GM19467 (cell line): Measurements from ENCODE around the gene LRATD1.

Experiments used
- ATAC-seq: cut with Tn5 transposase; IDR thresholded peaks from one replicate; pipeline ENCODE4 v1.9.1; 2021; ENCODE audit warnings: mild to moderate bottlenecking, moderate library complexity; ENCODE audit not compliant: unreplicated experiment

LRATD1 gene

GRCh38 chr2:14633461-14634181 is 1.1 kb downstream of the LRATD1 start:
- no peak for ATAC-seq

- no peak for ATAC-seq
These were observed 1.6 kb downstream of the LRATD1 start for GRCh38 chr2:14634182-14634488.

GRCh38 chr2:14634489-14635390 is 2.2 kb downstream of the LRATD1 start:
- no peak for ATAC-seq

GRCh38 chr2:14635391-14635871 is 2.9 kb downstream of the LRATD1 start:
- ATAC-seq = no peak

GRCh38 chr2:14638488-14638887 is 6.0 kb downstream of the LRATD1 start:
- no peak for ATAC-seq

GRCh38 chr2:14641116-14641515 is 8.6 kb downstream of the LRATD1 start:
- ATAC-seq = no peak

- ATAC-seq = no peak
These were observed 10.0 kb downstream of the LRATD1 start for GRCh38 chr2:14642499-14642898.

GRCh38 chr2:14647714-14648113 is 15.2 kb downstream of the LRATD1 start:
- no peak for ATAC-seq

GRCh38 chr2:14650066-14650465 is 17.5 kb downstream of the LRATD1 start:
- no peak for ATAC-seq

GRCh38 chr2:14654835-14655282 is 22.3 kb downstream of the LRATD1 start:
- ATAC-seq = peak; percentile 89

GRCh38 chr2:14656146-14656545 is 23.6 kb downstream of the LRATD1 start:
- ATAC-seq = no peak

- ATAC-seq = no peak
These were observed 28.6 kb downstream of the LRATD1 start for GRCh38 chr2:14661163-14661562.

GRCh38 chr2:14673351-14673875 is 40.9 kb downstream of the LRATD1 start:
- ATAC-seq = no peak

GRCh38 chr2:14675489-14675888 is 43.0 kb downstream of the LRATD1 start:
- no peak for ATAC-seq

GRCh38 chr2:14676371-14676770 is 43.9 kb downstream of the LRATD1 start:
- ATAC-seq = no peak

GRCh38 chr2:14677039-14677438 is 44.5 kb downstream of the LRATD1 start:
- ATAC-seq = no peak

GRCh38 chr2:14678761-14679160 is 46.2 kb downstream of the LRATD1 start:
- no peak for ATAC-seq

GRCh38 chr2:14681608-14682007 is 49.1 kb downstream of the LRATD1 start:
- ATAC-seq = no peak
